Spleen (tissue), 11 donors: ENCODE measurements around the gene STK35. TPM values are rescaled to one million over a fixed set of nuclear protein-coding genes. Genes with fewer than 3 reads are reported as not detected.

ENCODE experiments used
- DNase-seq: peaks from one replicate; pipeline ENCODE4 v3.0.0-alpha.2; 2020
- H3K27ac ChIP-seq, 8 donors: fragments of 200-600 bp; sonication (generic) in 7 of 8; 1 replicate in 4 of 8; 2 replicates in 4 of 8; pipeline versions ENCODE4 v1.5.0 to v1.8.0; 2016 to 2021; ENCODE audit warnings: inconsistent platforms in 4 of 8, mild to moderate bottlenecking in 4 of 8, moderate library complexity in 1 of 8
- H3K27me3 ChIP-seq, 7 donors: fragments of 200-600 bp; sonication (generic) in 6 of 7; replicated peaks in 1 of 7; 1 replicate in 4 of 7; 2 replicates in 3 of 7; pipeline versions ENCODE4 v1.5.0 to v1.8.0; 2016 to 2021; ENCODE audit warnings: inconsistent platforms in 3 of 7, mild to moderate bottlenecking in 1 of 7
- H3K36me3 ChIP-seq, 6 donors: fragments of 200-600 bp; sonication (generic) in 5 of 6; 1 replicate in 4 of 6; 2 replicates in 2 of 6; pipeline versions ENCODE4 v1.5.0 to v1.8.0; 2016 to 2021; ENCODE audit warnings: inconsistent platforms in 2 of 6
- H3K4me1 ChIP-seq, 6 donors: fragments of 200-600 bp; sonication (generic) in 5 of 6; 1 replicate in 3 of 6; 2 replicates in 3 of 6; pipeline versions ENCODE4 v1.5.0 to v1.8.0; 2016 to 2021; ENCODE audit warnings: inconsistent platforms in 3 of 6
- H3K4me3 ChIP-seq, 8 donors: fragments of 200-600 bp; sonication (generic) in 7 of 8; 1 replicate in 4 of 8; 2 replicates in 4 of 8; pipeline versions ENCODE4 v1.5.0 to v1.8.0; 2016 to 2021; ENCODE audit warnings: inconsistent platforms in 4 of 8, mild to moderate bottlenecking in 4 of 8, moderate library complexity in 2 of 8
- H3K9me3 ChIP-seq, 8 donors: fragments of 200-600 bp; sonication (generic) in 7 of 8; 1 replicate in 4 of 8; 2 replicates in 4 of 8; pipeline versions ENCODE4 v1.5.0 to v1.8.0; 2016 to 2021; ENCODE audit warnings: inconsistent platforms in 4 of 8
- POLR2A ChIP-seq, 3 donors: fragments of 450-650 bp; IDR thresholded peaks; one replicate each; pipeline ENCODE4 v1.5.1; 2017; ENCODE audit warnings: antibody characterized with exemption in 3 of 3, mild to moderate bottlenecking in 1 of 3
- POLR2AphosphoS5 ChIP-seq, 3 donors: sonication (generic); formaldehyde crosslinking; IDR thresholded peaks; one replicate each; pipeline ENCODE4 v1.5.1; 2017; ENCODE audit warnings: antibody characterized with exemption in 3 of 3
- WGBS, 5 donors: extraction: QIAGEN DNeasy Blood & Tissue Kit in 3 of 5; methylation state at CpG; one replicate each; pipeline versions ENCODE4 v1.1.5 to v1.1.7; 2013 to 2018; 5-methylcytosine and 5-hydroxymethylcytosine counted together
- intact Hi-C: fragments of 100-400 bp; cut with DNase I; formaldehyde crosslinking; loops from one replicate; pipeline ENCODE4 v1.15.0; 2023; ENCODE audit warnings: low total_unique reads
- polyA plus RNA-seq, 3 donors: library from polyadenylated mRNA; stranded (reverse); fragments of 200-250 nt; gene quantifications; one replicate each; pipeline ENCODE4 v1.2.1, GENCODE V29; 2013
- total RNA-seq, 7 donors: library from RNA; depleted of rRNA in 3 of 7; stranded (reverse); fragments of >200 nt in 3 of 7; fragmentation: NEBNext Ultra II Directional in 4 of 7; extraction: Animal tissue kit (Norgen Biotek cat#: 25700) in 4 of 7; gene quantifications; one replicate each; pipeline versions ENCODE4 v1.1.0 to v1.2.1, GENCODE V29; 2016 to 2021
- TF ChIP-seq, protein P1 (sequence below), 11 experiments: fragments of 200-600 bp in 7 of 11; fragments of 450-650 bp in 4 of 11; sonication (generic) in 4 of 11; IDR thresholded peaks in 8 of 11; conservative IDR thresholded peaks in 3 of 11; 1 replicate in 7 of 11; 2 replicates in 4 of 11; pipeline versions ENCODE4 v1.4.0 to v1.8.0; 2016 to 2021; ENCODE audit warnings: antibody characterized with exemption in 11 of 11, inconsistent platforms in 4 of 11, mild to moderate bottlenecking in 1 of 11
- donor health status: healthy with polysubstance abuse.
- donor health status: DM: no; HTN: no; CAD: no; lungs with moderate emphysema.
- donor health status: DM: no; HTN: no; CAD: no.
- donor health status: Bipolar disorder and iron deficiency.
- donor health status: healthy.
- donor health status: DM: no; HTN: no; CAD: no.
- donor health status: DM: yes; HTN: yes; CAD: no.

The STK35 gene
- total and polyA plus RNA-seq, 10 donors, result 1.8 to 25.4 (median 15.0) TPM

DNA sequence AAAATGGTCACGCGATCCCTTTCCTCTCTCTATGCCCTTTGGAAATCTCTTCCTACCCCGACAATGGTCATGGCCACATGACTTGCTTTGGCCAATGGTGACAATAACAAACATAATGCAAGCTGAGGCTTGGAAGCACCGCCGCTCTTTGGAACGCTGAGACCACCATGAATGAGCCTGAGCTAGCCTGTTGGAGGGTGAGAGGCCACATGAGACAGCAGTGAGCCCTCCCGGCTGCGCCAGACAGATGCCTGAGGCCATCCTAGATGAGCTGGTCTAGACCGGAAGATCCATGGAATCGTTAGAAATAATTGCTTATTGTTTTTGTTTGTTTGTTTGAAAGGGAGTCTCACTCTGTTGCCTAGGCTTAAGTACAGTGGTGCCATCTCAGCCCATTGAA is 64.2 kb downstream of the STK35 start:
- Histone ChIP-seq H3K36me3 (no peaks in the 10 kb centered on the region), H3K27ac (no peak overlapping the region), H3K4me3 (no peak overlapping the region), H3K4me1 (no peaks in the 10 kb centered on the region), H3K9me3 (no peaks in the 10 kb centered on the region), H3K27me3 (peaks cover 0 to 5% (median 0%) of the 10 kb centered on the region in 7 donors)
- no peak for DNase-seq
- TF ChIP-seq, protein P1, sequence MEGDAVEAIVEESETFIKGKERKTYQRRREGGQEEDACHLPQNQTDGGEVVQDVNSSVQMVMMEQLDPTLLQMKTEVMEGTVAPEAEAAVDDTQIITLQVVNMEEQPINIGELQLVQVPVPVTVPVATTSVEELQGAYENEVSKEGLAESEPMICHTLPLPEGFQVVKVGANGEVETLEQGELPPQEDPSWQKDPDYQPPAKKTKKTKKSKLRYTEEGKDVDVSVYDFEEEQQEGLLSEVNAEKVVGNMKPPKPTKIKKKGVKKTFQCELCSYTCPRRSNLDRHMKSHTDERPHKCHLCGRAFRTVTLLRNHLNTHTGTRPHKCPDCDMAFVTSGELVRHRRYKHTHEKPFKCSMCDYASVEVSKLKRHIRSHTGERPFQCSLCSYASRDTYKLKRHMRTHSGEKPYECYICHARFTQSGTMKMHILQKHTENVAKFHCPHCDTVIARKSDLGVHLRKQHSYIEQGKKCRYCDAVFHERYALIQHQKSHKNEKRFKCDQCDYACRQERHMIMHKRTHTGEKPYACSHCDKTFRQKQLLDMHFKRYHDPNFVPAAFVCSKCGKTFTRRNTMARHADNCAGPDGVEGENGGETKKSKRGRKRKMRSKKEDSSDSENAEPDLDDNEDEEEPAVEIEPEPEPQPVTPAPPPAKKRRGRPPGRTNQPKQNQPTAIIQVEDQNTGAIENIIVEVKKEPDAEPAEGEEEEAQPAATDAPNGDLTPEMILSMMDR (IDR thresholded peaks at IDR 0.05 in 8 of 11, conservative IDR thresholded peaks at IDR 0.05 in 3 of 11), result no peak
- no peak for TF ChIP-seq POLR2AphosphoS5 (IDR thresholded peaks at IDR 0.05)
- no peak for TF ChIP-seq POLR2A (IDR thresholded peaks at IDR 0.05)
- intact Hi-C loops, result no loop called here
- WGBS, 5 donors, result 90 to 95% (median 93%) methylated on average over 10 of the region's 10 CpGs

DNA sequence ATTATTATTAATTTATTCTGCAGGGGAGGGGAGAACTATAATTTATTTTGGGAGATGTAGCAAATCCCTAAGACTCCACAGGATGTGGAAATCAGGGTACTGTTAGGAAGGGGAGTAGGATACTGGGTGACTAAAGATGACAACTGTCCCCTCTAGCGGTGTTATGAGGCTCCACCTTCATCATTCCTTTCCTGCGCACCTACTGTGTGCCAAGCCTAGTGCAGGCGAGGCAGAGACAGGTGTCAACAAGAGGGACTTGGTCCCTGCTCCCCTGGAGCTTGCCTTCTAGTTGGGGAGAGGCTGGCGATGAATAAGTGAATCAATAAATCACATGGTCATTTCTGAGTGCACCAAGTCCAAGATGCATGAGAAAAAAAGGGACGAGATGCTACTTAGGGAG is 65.5 kb downstream of the STK35 start:
- no peaks in the 10 kb centered on the region for H3K9me3 ChIP-seq
- TF ChIP-seq POLR2AphosphoS5 (IDR thresholded peaks at IDR 0.05), result no peak
- no peak for TF ChIP-seq POLR2A (IDR thresholded peaks at IDR 0.05)
- TF ChIP-seq, protein P1 (IDR thresholded peaks at IDR 0.05 in 8 of 11, conservative IDR thresholded peaks at IDR 0.05 in 3 of 11), result no peak
- WGBS, 5 donors, result 75 to 88% (median 78%) methylated on average over 5 of the region's 5 CpGs
- H3K4me3 ChIP-seq, result no peak overlapping the region
- no peak for DNase-seq
- H3K27me3 ChIP-seq, result peaks cover 0 to 11% (median 0%) of the 10 kb centered on the region in 7 donors
- no peak overlapping the region for H3K27ac ChIP-seq
- H3K36me3 ChIP-seq, result no peaks in the 10 kb centered on the region
- peaks cover 0 to 2% (median under 1%) of the 10 kb centered on the region in 6 donors for H3K4me1 ChIP-seq
- intact Hi-C loops, result no loop called here

DNA sequence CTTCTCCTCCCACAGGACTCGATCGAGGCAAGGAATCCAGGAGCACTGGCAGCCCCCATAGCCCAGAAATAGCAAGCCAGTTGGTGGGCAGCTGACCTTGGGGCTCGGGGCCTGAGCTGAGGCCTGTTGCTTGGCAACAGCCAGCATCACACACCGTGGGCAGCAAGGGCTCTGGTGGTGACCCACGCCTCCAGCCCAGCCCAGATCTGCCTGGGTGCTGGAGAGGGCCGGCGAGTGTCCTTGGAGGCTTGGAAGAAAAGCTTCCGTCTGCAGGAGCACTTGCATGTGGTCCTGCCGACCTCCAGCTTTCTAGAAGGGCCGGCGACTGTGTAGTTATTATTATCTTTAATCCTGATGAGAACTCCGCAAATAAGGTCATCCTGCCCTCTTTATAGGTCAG is 67.3 kb downstream of the STK35 start:
- DNase-seq, result no peak
- Histone ChIP-seq H3K36me3 (no peaks in the 10 kb centered on the region), H3K27ac (no peak overlapping the region), H3K4me1 (peaks cover 0 to 10% (median 7%) of the 10 kb centered on the region in 6 donors), H3K27me3 (peaks cover 0 to 19% (median 0%) of the 10 kb centered on the region in 7 donors), H3K4me3 (no peak overlapping the region), H3K9me3 (no peaks in the 10 kb centered on the region)
- TF ChIP-seq, protein P1 (IDR thresholded peaks at IDR 0.05 in 8 of 11, conservative IDR thresholded peaks at IDR 0.05 in 3 of 11), result no peak
- TF ChIP-seq POLR2A (IDR thresholded peaks at IDR 0.05), result no peak
- no peak for TF ChIP-seq POLR2AphosphoS5 (IDR thresholded peaks at IDR 0.05)
- intact Hi-C loops, result no loop called here
- 75 to 80% (median 79%) methylated on average over 11 to 12 of the region's 12 CpGs for WGBS, 5 donors

DNA sequence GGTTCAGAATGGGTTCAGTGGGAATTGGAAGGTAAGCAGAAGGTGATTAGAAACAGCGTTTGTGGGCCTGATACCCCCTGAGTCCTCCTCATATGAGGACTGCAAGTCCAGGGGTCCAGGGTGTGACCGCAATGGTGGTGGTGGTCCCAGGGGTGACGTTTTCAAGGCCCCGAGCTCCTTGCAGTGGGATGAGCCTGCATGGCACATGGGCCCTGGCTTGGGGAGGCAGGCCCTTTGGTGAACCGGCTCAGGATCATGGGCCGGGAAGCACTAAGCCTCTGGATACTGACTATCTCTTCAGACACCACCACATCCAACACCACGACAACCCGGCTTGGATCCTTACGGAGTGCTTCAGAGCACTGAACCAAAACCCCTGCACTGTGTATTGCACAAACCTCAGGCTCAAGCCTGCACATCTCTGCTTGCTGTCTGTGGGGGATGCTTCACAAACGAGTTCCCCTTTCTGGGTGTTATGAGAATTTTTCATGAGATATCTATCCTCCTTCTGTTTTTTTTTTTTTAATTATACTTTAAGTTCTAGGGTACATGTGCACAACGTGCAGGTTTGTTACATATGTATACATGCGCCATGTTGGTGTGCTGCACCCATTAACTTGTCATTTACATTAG is 67.9 kb downstream of the STK35 start:
- intact Hi-C loops, result loop anchor here (5.0 to 10.0 kb wide), 2 partner anchors 202 to 405 kb away; no protein-coding TSS in a partner anchor

More for the DNA sequence above, 67.9 kb downstream of the STK35 start:
- 83 to 91% (median 88%) methylated on average over 11 to 12 of the region's 12 CpGs for WGBS, 5 donors
- TF ChIP-seq POLR2A (IDR thresholded peaks at IDR 0.05), result no peak
- no peak for TF ChIP-seq POLR2AphosphoS5 (IDR thresholded peaks at IDR 0.05)
- TF ChIP-seq, protein P1 (IDR thresholded peaks at IDR 0.05 in 8 of 11, conservative IDR thresholded peaks at IDR 0.05 in 3 of 11), result no peak
- no peak overlapping the region for H3K27ac ChIP-seq
- no peak for DNase-seq
- H3K36me3 ChIP-seq, result no peaks in the 10 kb centered on the region
- H3K27me3 ChIP-seq, result peaks cover 0 to 19% (median 0%) of the 10 kb centered on the region in 7 donors
- H3K9me3 ChIP-seq, result no peaks in the 10 kb centered on the region
- H3K4me3 ChIP-seq, result no peak overlapping the region
- H3K4me1 ChIP-seq, result peaks cover 0 to 10% (median 7%) of the 10 kb centered on the region in 6 donors
